ENCODE results near the gene GYPB.
"Not testable (repeated sequence)": the region's sequence is repeated elsewhere in the genome, so short reads cannot be mapped to it uniquely, and the experiment has no call there.

DNA sequence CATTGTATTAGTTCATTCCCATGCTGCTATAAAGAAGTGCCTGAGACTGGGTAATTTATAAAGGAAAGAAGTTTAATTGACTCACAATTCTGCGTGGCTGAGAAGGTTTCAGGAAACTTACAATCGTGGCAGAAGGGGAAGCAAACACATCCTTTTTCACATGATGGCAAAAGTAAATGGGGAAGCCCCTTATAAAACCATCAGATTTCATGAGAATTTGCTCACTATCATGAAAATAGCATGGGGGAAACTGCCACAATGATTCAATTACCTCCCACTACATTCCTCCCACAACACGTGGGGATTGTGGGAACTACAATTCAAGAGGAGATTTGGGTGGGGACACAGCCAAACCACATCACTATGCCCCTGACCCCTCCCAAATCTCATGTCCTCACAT lies 28.5 kb downstream of the GYPB start:
- TF ChIP-seq, protein P1, sequence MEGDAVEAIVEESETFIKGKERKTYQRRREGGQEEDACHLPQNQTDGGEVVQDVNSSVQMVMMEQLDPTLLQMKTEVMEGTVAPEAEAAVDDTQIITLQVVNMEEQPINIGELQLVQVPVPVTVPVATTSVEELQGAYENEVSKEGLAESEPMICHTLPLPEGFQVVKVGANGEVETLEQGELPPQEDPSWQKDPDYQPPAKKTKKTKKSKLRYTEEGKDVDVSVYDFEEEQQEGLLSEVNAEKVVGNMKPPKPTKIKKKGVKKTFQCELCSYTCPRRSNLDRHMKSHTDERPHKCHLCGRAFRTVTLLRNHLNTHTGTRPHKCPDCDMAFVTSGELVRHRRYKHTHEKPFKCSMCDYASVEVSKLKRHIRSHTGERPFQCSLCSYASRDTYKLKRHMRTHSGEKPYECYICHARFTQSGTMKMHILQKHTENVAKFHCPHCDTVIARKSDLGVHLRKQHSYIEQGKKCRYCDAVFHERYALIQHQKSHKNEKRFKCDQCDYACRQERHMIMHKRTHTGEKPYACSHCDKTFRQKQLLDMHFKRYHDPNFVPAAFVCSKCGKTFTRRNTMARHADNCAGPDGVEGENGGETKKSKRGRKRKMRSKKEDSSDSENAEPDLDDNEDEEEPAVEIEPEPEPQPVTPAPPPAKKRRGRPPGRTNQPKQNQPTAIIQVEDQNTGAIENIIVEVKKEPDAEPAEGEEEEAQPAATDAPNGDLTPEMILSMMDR (IDR thresholded peaks at IDR 0.05) = not testable (repeated sequence)
- TF ChIP-seq ETV6 (CRISPR knock-in tag; IDR thresholded peaks at IDR 0.05); SP1 (CRISPR knock-in tag; conservative IDR thresholded peaks at IDR 0.05); E2F5 (CRISPR knock-in tag; IDR thresholded peaks at IDR 0.05); ATF3 (CRISPR knock-in tag; conservative IDR thresholded peaks at IDR 0.05); SMAD3 (CRISPR knock-in tag; IDR thresholded peaks at IDR 0.05; ENCODE audit: borderline replicate concordance): not testable (repeated sequence)
- TF ChIP-seq, protein P2, sequence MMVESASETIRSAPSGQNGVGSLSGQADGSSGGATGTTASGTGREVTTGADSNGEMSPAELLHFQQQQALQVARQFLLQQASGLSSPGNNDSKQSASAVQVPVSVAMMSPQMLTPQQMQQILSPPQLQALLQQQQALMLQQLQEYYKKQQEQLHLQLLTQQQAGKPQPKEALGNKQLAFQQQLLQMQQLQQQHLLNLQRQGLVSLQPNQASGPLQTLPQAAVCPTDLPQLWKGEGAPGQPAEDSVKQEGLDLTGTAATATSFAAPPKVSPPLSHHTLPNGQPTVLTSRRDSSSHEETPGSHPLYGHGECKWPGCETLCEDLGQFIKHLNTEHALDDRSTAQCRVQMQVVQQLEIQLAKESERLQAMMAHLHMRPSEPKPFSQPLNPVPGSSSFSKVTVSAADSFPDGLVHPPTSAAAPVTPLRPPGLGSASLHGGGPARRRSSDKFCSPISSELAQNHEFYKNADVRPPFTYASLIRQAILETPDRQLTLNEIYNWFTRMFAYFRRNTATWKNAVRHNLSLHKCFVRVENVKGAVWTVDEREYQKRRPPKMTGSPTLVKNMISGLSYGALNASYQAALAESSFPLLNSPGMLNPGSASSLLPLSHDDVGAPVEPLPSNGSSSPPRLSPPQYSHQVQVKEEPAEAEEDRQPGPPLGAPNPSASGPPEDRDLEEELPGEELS (CRISPR knock-in tag; IDR thresholded peaks at IDR 0.05) = not testable (repeated sequence)
- TF ChIP-seq, protein P3, sequence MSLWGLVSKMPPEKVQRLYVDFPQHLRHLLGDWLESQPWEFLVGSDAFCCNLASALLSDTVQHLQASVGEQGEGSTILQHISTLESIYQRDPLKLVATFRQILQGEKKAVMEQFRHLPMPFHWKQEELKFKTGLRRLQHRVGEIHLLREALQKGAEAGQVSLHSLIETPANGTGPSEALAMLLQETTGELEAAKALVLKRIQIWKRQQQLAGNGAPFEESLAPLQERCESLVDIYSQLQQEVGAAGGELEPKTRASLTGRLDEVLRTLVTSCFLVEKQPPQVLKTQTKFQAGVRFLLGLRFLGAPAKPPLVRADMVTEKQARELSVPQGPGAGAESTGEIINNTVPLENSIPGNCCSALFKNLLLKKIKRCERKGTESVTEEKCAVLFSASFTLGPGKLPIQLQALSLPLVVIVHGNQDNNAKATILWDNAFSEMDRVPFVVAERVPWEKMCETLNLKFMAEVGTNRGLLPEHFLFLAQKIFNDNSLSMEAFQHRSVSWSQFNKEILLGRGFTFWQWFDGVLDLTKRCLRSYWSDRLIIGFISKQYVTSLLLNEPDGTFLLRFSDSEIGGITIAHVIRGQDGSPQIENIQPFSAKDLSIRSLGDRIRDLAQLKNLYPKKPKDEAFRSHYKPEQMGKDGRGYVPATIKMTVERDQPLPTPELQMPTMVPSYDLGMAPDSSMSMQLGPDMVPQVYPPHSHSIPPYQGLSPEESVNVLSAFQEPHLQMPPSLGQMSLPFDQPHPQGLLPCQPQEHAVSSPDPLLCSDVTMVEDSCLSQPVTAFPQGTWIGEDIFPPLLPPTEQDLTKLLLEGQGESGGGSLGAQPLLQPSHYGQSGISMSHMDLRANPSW (CRISPR knock-in tag; conservative IDR thresholded peaks at IDR 0.05; ENCODE audit: low read depth) = not testable (repeated sequence)
- TF ChIP-seq, protein P4, sequence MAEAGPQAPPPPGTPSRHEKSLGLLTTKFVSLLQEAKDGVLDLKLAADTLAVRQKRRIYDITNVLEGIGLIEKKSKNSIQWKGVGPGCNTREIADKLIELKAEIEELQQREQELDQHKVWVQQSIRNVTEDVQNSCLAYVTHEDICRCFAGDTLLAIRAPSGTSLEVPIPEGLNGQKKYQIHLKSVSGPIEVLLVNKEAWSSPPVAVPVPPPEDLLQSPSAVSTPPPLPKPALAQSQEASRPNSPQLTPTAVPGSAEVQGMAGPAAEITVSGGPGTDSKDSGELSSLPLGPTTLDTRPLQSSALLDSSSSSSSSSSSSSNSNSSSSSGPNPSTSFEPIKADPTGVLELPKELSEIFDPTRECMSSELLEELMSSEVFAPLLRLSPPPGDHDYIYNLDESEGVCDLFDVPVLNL (CRISPR knock-in tag; IDR thresholded peaks at IDR 0.05; ENCODE audit: borderline replicate concordance, low read depth) = not testable (repeated sequence)

All from WTC11 (cell line).